Muscle layer of duodenum (tissue), 2 donors: ENCODE results near the gene SLC19A1.

Experiments used
- H3K27ac ChIP-seq: one replicate; pipeline ENCODE4 v1.7.0; 2013; ENCODE audit warnings: mild to moderate bottlenecking, low read length
- H3K27me3 ChIP-seq: one replicate; pipeline ENCODE4 v1.7.0; 2013; ENCODE audit warnings: low read depth, mild to moderate bottlenecking, control low read depth, low read length
- H3K36me3 ChIP-seq, 2 donors: one replicate each; pipeline ENCODE4 v1.7.0; 2013; ENCODE audit warnings: low read length in 2 of 2, control low read depth in 1 of 2, mild to moderate bottlenecking in 1 of 2; ENCODE audit not compliant: insufficient read depth in 2 of 2, control insufficient read depth in 1 of 2
- H3K4me1 ChIP-seq, 2 donors: one replicate each; pipeline ENCODE4 v1.7.0; 2013; ENCODE audit warnings: low read length in 2 of 2, mild to moderate bottlenecking in 2 of 2, control low read depth in 1 of 2, moderate library complexity in 1 of 2; ENCODE audit not compliant: insufficient read depth in 2 of 2, control insufficient read depth in 1 of 2
- H3K4me3 ChIP-seq, 2 donors: one replicate each; pipeline ENCODE4 v1.7.0; 2013; ENCODE audit warnings: low read length in 2 of 2, low read depth in 1 of 2, mild to moderate bottlenecking in 1 of 2
- H3K9me3 ChIP-seq, 2 donors: one replicate each; pipeline ENCODE4 v1.7.0; 2013; ENCODE audit warnings: low read length in 2 of 2, control low read depth in 1 of 2, mild to moderate bottlenecking in 1 of 2; ENCODE audit not compliant: control insufficient read depth in 1 of 2
- donor health status: healthy.

The SLC19A1 gene

DNA sequence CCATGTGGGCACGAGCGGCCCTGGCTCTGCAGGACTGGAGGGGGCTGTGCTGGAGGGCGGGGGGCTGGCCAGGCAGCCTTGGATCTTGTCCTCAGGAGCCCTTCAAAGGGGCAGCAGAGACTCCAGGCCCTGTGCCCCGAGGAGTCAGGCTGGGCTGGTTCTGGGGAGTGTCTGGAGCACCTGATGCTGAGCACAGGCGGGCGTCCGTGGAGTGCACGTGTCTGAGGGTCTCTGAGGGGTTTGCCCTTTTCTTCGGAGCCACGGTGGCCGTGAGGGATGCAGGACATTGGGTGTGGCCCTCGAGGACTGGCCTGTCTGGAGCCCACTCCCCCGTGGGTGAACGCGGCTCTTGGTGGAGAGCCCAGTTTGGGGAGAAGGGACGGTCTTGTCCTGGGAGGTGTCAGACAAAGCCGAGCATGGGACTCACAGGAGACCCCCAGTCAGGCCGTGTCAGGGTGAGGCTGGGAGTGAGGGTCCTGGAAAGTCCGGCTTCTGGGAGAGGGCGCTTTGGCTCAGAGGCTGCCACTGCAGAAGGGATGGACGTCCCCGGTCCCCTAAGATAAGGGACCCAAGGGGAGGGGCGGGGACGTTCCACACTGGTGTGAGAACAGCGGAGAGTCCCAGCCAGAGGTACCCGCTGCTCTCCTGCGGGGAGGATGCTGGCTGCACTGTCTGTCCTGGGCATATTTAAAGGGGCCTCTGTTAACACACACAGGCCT lies 76.5 kb downstream of the SLC19A1 start:
- no peaks in the 10 kb centered on the region for H3K9me3 ChIP-seq
- peaks cover 0 to 14% of the 10 kb centered on the region in 2 donors for H3K4me1 ChIP-seq
- H3K4me3 ChIP-seq, result no peak overlapping the region
- H3K27me3 ChIP-seq, result no peaks in the 10 kb centered on the region
- H3K27ac ChIP-seq, result no peak overlapping the region
- peaks cover 0 to 15% of the 10 kb centered on the region in 2 donors for H3K36me3 ChIP-seq

DNA sequence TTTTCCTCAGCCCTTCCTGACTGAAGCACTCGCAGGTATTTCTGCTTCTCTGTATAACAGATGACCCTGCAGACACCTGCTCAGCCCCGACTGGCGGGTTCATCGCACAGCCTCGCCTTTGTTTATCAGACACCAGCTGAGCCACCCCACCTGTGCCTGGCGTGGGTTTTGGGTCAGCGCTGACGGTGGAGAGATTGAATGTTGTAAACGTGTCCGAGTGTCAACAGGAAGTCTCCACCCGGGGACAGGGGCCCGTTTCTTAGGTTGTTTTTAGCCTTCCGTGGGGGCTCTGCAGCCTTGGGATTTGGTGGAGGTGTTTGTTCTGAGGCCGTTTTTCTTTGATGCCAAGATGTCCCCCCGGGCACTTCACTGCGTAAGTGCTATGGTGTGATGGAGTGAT lies 77.1 kb downstream of the SLC19A1 start:
- Histone ChIP-seq H3K9me3 (no peaks in the 10 kb centered on the region), H3K4me3 (no peak overlapping the region), H3K27ac (no peak overlapping the region), H3K4me1 (peaks cover 0 to 11% of the 10 kb centered on the region in 2 donors), H3K36me3 (peaks cover 0 to 15% of the 10 kb centered on the region in 2 donors), H3K27me3 (no peaks in the 10 kb centered on the region)

DNA sequence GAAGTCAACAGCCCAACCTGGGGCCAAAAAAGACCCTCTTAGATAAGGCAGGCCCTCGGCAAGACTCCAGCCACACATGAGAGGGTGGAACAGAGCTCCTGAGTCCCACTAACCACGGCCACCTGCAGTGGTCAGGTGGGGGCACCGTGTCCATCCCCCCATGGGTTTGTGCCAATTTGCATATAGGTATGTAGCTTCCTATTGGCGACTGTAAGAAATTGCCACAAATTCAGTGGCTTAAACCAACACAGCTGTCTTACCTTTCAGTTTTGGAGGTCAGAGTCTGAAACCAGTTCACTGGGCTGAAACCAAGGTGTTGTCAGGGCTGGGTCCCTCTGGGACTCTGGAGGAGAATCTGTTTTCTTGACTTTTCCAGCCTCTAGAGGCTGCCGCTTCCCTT lies 77.9 kb downstream of the SLC19A1 start:
- Histone ChIP-seq H3K27ac (no peak overlapping the region), H3K4me1 (peaks cover 0 to 5% of the 10 kb centered on the region in 2 donors), H3K4me3 (no peak overlapping the region), H3K9me3 (no peaks in the 10 kb centered on the region), H3K27me3 (no peaks in the 10 kb centered on the region), H3K36me3 (peaks cover 0 to 15% of the 10 kb centered on the region in 2 donors)

DNA sequence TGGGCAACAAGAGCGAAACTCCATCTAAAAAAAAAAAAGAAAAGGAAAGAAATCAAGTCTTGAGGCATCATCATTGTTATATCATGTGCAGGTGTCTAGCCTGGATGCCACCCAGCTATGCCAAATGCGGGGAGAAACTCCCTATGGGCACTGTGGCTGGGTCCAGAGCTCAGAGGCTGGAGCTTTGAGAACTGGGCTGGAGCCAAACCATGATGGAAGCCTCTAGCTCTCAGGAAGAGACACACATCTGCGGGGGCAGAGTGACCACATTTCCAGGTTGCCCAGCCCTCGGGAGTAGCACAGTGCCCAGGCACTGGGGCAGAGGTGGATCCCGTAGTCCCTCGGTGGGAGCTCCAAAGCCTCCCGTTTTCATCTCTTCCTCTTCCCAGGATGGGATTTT lies 78.4 kb downstream of the SLC19A1 start:
- Histone ChIP-seq H3K27me3 (no peaks in the 10 kb centered on the region), H3K4me1 (peaks cover 0 to under 1% of the 10 kb centered on the region in 2 donors), H3K27ac (no peak overlapping the region), H3K9me3 (no peaks in the 10 kb centered on the region), H3K4me3 (no peak overlapping the region), H3K36me3 (peaks cover 0 to 13% of the 10 kb centered on the region in 2 donors)

DNA sequence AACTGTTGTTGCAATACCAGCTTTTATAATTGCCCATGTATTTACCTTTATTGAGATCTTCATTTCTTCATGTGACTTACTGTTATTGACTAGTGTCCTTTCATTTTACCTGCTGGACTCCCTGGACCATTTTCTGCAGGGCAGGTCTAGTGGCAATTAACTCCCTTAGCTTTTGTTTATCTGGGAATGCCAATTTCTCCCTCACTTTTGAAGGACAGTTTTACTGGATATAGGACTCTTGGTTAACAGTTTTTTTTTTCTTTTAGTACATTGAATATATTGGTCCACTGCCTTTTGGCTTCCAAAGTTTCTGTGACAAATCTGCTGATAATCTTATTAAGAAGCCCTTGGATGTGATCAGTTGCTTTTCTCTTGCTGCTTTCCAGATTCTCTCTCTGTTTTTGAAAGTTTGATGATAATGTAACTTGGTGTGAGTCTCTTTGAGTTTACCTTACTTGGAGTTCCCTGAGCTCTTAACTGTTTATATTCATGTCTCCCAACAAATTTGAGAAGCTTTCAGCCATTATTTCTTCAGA lies 80.4 kb downstream of the SLC19A1 start:
- Histone ChIP-seq H3K4me1 (no peaks in the 10 kb centered on the region), H3K4me3 (no peak overlapping the region), H3K27ac (no peak overlapping the region), H3K27me3 (no peaks in the 10 kb centered on the region), H3K9me3 (no peaks in the 10 kb centered on the region), H3K36me3 (peaks cover 0 to 4% of the 10 kb centered on the region in 2 donors)

DNA sequence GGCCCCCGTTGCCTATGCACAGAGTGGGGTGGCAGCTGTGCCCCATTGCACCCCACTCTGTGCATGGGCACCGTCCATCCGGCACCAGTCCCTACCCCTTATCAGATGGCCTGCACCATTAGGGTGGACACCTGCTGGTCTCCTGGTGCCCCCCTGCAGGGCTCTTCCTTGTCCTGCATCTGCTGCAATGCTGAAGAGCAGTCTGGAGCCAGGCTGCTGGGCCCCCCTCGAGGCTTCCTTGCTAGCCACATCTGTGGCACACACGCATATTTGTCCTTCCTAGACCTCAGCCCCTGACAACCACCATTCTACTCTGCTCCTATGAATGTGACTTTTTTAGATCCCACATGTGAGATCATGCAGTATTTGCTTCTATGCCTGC lies 80.9 kb downstream of the SLC19A1 start:
- Histone ChIP-seq H3K9me3 (no peaks in the 10 kb centered on the region), H3K4me3 (no peak overlapping the region), H3K27ac (no peak overlapping the region), H3K4me1 (no peaks in the 10 kb centered on the region), H3K27me3 (no peaks in the 10 kb centered on the region), H3K36me3 (peaks cover 0 to 4% of the 10 kb centered on the region in 2 donors)

DNA sequence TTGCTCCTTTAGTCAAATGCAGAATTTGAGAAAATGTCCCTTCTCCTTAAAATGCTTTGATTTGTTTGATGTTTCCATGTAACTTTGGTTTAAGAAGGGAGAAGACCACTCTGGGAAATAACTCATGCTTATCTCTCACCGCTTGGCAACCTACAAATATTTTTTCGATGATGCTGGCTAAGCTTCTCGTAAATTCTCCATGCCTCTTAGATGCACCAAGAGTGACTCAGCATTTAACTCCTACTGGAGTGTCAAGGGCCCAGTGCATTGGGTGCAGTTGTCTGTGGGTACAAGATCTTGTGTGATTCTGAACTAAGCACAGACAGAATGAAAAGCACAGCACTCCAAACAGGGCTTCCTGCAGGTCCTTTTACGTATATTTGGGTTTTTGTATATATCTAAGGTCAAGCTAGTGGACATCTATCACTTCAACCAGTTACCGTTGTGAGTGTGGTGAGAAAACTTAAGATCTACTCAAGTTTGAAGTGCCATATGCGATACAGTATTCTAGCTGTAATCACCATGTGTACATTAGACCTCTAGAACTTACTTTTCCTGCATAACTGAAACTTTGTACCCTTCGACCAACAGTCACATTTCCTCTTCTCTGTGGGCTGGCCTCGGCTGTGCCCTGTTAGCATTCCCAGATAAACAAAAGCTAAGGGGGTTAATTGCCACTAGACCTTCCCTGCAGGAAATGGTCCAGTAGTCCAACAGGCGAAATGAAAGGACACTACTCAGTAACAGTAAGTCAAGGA lies 81.5 kb downstream of the SLC19A1 start:
- Histone ChIP-seq H3K36me3 (peaks cover 0 to 4% of the 10 kb centered on the region in 2 donors), H3K4me3 (no peak overlapping the region), H3K4me1 (peaks cover 0 to 4% of the 10 kb centered on the region in 2 donors), H3K27me3 (no peaks in the 10 kb centered on the region), H3K9me3 (no peaks in the 10 kb centered on the region), H3K27ac (no peak overlapping the region)

DNA sequence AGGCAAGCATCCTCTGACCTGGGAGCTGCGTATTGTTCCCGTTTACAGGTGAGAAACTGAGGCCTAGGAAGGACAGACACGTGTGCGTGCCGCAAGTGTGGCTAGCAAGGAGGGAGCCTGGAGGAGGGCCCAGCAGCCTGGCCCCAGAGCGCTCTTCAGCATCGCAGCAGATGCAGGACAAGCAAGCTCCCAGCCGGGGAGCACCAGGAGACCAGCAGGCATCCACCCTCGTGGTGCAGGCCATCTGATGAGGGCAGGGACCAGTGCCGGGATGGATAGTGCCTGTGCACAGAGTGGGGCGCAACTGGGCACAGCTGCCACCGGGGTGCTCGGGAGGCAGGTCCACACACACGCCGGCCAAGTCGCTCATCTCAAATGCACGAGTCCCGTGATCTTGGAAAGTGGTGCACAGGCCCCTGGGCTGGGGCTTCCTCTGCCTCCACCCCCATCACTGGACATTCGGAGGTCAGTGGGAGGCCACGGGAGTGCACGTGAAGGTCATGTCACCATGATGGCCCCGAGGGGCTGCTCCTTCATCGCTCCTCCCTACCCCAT lies 82.2 kb downstream of the SLC19A1 start:
- H3K4me1 ChIP-seq, result peaks cover 0 to 11% of the 10 kb centered on the region in 2 donors
- H3K36me3 ChIP-seq, result peaks cover 0 to 4% of the 10 kb centered on the region in 2 donors
- no peak overlapping the region for H3K27ac ChIP-seq
- no peak overlapping the region for H3K4me3 ChIP-seq
- no peaks in the 10 kb centered on the region for H3K27me3 ChIP-seq
- no peaks in the 10 kb centered on the region for H3K9me3 ChIP-seq

DNA sequence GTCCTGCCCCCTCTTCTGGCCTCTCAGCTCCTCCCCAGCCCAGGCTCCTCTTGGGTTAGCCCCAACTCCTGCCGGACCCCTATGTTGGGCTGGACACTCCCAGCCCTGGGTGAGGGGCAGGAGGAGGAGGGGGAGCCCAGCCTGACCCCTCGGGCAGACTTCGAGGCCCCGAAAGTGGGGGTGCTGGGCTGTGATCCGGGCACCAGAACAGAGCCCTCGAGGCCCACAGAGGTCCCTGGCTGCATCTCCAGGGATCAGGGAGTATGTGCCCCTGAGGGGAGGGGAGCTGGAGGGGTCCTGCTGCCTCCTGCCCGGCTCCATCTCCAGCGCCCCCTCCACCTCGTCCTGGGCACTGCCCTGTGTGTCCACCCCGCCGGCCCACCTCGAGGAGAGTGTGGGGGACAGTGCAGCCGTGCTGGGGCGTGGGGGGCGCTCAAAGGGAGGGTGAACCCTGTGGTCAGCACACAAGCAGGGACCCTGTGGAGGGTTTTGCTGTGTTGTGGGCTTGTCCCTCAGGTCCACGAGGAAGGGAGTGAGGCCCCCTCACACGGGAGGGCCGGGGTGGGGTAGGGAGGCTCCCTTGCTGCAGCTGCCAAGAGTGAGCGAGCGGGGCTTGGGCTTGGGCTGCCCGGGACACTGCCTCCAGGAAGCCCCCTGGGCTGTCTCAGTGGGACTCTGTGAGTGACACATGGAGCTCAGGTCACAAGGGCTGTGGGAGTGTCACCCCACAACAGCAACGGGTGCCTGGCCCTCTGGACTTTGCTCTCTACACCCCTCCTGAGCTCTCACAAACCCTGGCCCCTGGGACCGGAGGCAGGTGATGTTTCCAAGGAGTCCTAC lies 82.8 kb downstream of the SLC19A1 start:
- no peak overlapping the region for H3K27ac ChIP-seq
- no peak overlapping the region for H3K4me3 ChIP-seq
- H3K27me3 ChIP-seq, result no peaks in the 10 kb centered on the region
- H3K9me3 ChIP-seq, result no peaks in the 10 kb centered on the region
- peaks cover 0 to 4% of the 10 kb centered on the region in 2 donors for H3K36me3 ChIP-seq
- peaks cover 0 to 18% of the 10 kb centered on the region in 2 donors for H3K4me1 ChIP-seq

DNA sequence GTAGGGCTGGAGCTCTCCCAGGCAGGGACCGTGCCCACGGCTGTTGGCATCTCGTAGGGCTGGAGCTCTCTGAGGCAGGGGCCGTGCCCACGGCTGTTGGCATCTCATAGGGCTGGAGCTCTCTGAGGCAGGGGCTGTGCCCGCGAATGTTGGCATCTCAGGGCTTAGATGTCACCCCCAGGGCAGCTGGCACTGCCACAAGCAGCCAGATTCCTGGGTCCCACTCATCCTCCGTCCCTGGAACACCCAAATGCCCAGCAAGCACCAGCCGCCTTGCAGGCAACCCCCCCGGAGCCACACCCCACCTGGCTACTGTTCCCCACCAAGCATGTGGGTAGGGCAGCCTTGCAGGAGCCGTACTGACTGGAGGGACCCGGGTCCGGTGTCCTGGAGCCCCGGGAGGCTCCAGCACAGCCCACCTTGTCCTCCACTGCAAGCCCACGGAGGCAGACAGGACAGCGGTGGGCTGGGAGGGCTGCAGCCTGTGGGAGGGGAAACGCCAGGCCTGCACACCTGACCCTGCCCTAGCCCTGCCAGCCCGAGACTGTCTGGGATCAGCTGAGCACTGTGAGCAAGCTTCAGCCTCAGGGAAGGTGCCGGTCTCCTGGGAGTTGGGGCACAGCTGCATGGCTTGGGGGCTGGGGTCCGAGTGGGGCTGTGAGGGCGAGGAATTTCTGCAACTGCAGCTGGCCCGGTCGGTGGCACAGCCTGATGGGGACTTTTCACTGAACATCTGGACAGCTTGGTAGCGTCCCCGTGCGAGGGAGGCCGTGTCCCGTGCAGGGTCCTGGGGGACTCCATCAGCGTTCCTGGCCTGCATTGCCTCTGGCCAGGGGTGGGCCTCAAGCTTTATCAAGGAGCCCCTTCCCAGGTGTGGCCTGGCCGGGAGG lies 83.7 kb downstream of the SLC19A1 start:
- Histone ChIP-seq H3K27ac (no peak overlapping the region), H3K4me1 (peaks cover 0 to 19% of the 10 kb centered on the region in 2 donors), H3K9me3 (no peaks in the 10 kb centered on the region), H3K36me3 (peaks cover 0 to 4% of the 10 kb centered on the region in 2 donors), H3K4me3 (no peak overlapping the region), H3K27me3 (no peaks in the 10 kb centered on the region)
